ENCODE data around the gene CACNB1. TPM values are rescaled to one million over a fixed set of nuclear protein-coding genes. Genes with fewer than 3 reads are reported as not detected.

Gene CACNB1
- polyA plus RNA-seq, 1 of the 3 experiments (the other 2 are of a cell fraction): 7.4 TPM

DNA sequence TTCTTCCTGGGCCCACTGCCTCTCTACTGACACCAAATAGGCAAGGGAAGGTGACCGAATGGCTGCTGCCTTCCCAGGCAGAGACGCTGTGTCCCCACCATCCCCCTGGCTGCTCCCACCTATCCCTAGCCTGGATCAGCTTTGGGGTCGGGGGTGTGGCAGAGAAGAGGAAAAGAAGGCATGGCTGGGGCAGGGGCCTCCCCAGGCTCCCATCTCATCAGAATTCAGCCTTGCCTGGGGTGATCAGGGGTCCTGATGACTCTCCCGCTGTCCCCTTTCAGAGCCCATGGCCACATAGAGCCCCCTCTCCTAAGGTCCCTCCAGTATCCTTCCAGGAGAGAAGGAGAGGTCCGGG lies 46.7 kb downstream of the CACNB1 start:
- no peaks in the 10 kb centered on the region for H3K9me3 ChIP-seq
- no peaks in the 10 kb centered on the region for H3K79me2 ChIP-seq (ENCODE audit: insufficient read depth)
- no peak overlapping the region for H3K27ac ChIP-seq (ENCODE audit: low read depth in 2 of 2, low read length in 1 of 2)
- 65% methylated on average over 5 of the region's 5 CpGs for WGBS (ENCODE audit: low lambda C conversion rate)
- no peak for DNase-seq
- H3K4me2 ChIP-seq: no peak overlapping the region
- H3K4me3 ChIP-seq (ENCODE audit: low read depth in 2 of 2, low read length in 1 of 2): peak overlapping the region in 1 of 2 experiments; percentile 50; a peak in 1 of 4 replicates
- CTCF ChIA-PET: interaction anchor here (0.9 to 5.7 kb wide), 4 partner anchors 21 to 168 kb away, joined by 4 to 174 read pairs (median 4); no protein-coding TSS in a partner anchor
- peaks cover 13% of the 10 kb centered on the region; the same call in 1 of the 2 replicates for H3K27me3 ChIP-seq (ENCODE audit: insufficient read depth)
- no peaks in the 10 kb centered on the region for H4K20me1 ChIP-seq (ENCODE audit: insufficient read depth)
- POLR2A ChIA-PET: no interaction called here
- H3K36me3 ChIP-seq (replicated peaks in 1 of 2; ENCODE audit: control insufficient read depth in 1 of 2, insufficient read depth in 2 of 2, low read length in 1 of 2): no peaks in the 10 kb centered on the region
- peaks cover 0 to 18% of the 10 kb centered on the region in 2 experiments; a peak in 1 of 4 replicates for H3K4me1 ChIP-seq (ENCODE audit: control insufficient read depth in 1 of 2, insufficient read depth in 2 of 2, low read depth in 1 of 2, low read length in 1 of 2)
- no peak overlapping the region for H3K9ac ChIP-seq
- H3K9me2 ChIP-seq: no peaks in the 10 kb centered on the region
- H2AFZ ChIP-seq (ENCODE audit: low read depth): no peak overlapping the region
- H3F3A ChIP-seq (replicated peaks; ENCODE audit: insufficient read depth): peaks cover 12% of the 10 kb centered on the region
- no peak for TF ChIP-seq MXI1 (IDR thresholded peaks at IDR 0.05; ENCODE audit: low read depth, low read length)
- no peak for TF ChIP-seq NRF1 (IDR thresholded peaks at IDR 0.05; ENCODE audit: low read depth, low read length)
- no peak for TF ChIP-seq TEAD4 (IDR thresholded peaks at IDR 0.05; ENCODE audit: borderline replicate concordance, insufficient read depth)
- no peak for TF ChIP-seq RFX5 (IDR thresholded peaks at IDR 0.05; ENCODE audit: low read length)
- TF ChIP-seq SMC3 (IDR thresholded peaks at IDR 0.05; ENCODE audit: low read depth, low read length): no peak
- TF ChIP-seq RAD21 (IDR thresholded peaks at IDR 0.05; ENCODE audit: low read length): no peak
- TF ChIP-seq GABPA (IDR thresholded peaks at IDR 0.05; ENCODE audit: low read depth): no peak
- TF ChIP-seq JUND (IDR thresholded peaks at IDR 0.05): no peak

DNA sequence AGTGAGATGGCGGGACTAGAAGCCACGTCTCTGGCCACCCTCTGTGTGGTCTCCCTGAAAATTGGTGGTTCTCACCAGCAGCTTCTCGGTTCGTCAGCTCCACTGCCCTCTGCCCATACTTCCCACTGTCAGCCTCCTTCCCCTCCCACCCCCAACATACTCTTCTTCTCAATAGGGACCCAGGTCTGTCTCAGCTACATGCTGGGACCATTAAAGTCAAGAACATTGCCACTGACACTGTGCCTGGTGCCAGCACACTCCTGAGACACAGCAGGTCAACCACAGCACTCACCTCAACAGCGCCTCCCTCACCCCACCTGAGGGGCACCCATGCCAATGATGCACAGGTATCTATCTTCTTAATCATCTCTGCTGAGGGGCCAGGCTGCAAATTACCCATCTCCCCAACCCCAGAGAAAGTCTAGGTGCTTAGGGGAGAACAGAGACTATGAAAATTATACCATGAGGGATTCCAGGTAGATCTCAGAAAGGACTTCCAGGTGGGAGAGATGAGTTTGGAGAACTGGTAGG lies 47.3 kb downstream of the CACNB1 start:
- ChIA-PET CTCF (interaction anchor here (0.9 to 5.7 kb wide), 3 partner anchors 25 to 167 kb away, joined by 4 to 174 read pairs (median 4); no protein-coding TSS in a partner anchor), POLR2A (no interaction called here)
- TF ChIP-seq ELF1 (IDR thresholded peaks at IDR 0.05): no peak
- TF ChIP-seq RXRA (IDR thresholded peaks at IDR 0.05; ENCODE audit: borderline replicate concordance, low read depth): no peak
- no peak for TF ChIP-seq TEAD4 (IDR thresholded peaks at IDR 0.05; ENCODE audit: borderline replicate concordance, insufficient read depth)
- TF ChIP-seq, protein P1, sequence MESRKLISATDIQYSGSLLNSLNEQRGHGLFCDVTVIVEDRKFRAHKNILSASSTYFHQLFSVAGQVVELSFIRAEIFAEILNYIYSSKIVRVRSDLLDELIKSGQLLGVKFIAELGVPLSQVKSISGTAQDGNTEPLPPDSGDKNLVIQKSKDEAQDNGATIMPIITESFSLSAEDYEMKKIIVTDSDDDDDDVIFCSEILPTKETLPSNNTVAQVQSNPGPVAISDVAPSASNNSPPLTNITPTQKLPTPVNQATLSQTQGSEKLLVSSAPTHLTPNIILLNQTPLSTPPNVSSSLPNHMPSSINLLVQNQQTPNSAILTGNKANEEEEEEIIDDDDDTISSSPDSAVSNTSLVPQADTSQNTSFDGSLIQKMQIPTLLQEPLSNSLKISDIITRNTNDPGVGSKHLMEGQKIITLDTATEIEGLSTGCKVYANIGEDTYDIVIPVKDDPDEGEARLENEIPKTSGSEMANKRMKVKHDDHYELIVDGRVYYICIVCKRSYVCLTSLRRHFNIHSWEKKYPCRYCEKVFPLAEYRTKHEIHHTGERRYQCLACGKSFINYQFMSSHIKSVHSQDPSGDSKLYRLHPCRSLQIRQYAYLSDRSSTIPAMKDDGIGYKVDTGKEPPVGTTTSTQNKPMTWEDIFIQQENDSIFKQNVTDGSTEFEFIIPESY (IDR thresholded peaks at IDR 0.05; ENCODE audit: borderline replicate concordance, low read depth): no peak
- no peak for TF ChIP-seq MXI1 (IDR thresholded peaks at IDR 0.05; ENCODE audit: low read depth, low read length)
- TF ChIP-seq JUND (IDR thresholded peaks at IDR 0.05): no peak
- no peak for TF ChIP-seq SMC3 (IDR thresholded peaks at IDR 0.05; ENCODE audit: low read depth, low read length)
- TF ChIP-seq EZH2phosphoT487 (IDR thresholded peaks at IDR 0.05; ENCODE audit: borderline replicate concordance, low read depth): no peak
- no peak for TF ChIP-seq TAF1 (IDR thresholded peaks at IDR 0.05; ENCODE audit: borderline replicate concordance, low read depth, low read length)
- no peak for TF ChIP-seq POLR2AphosphoS5 (IDR thresholded peaks at IDR 0.05; ENCODE audit: low read depth, low read length)
- TF ChIP-seq, protein P2, sequence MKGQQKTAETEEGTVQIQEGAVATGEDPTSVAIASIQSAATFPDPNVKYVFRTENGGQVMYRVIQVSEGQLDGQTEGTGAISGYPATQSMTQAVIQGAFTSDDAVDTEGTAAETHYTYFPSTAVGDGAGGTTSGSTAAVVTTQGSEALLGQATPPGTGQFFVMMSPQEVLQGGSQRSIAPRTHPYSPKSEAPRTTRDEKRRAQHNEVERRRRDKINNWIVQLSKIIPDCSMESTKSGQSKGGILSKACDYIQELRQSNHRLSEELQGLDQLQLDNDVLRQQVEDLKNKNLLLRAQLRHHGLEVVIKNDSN (IDR thresholded peaks at IDR 0.05; ENCODE audit: borderline replicate concordance, low read depth): no peak
- no peak for TF ChIP-seq GABPA (IDR thresholded peaks at IDR 0.05; ENCODE audit: low read depth)
- TF ChIP-seq NRF1 (IDR thresholded peaks at IDR 0.05; ENCODE audit: low read depth, low read length): no peak
- TF ChIP-seq NFIC (IDR thresholded peaks at IDR 0.05; ENCODE audit: borderline replicate concordance): no peak
- TF ChIP-seq PBX3 (IDR thresholded peaks at IDR 0.05): no peak
- 68% methylated on average over 5 of the region's 5 CpGs for WGBS (ENCODE audit: low lambda C conversion rate)
- Histone ChIP-seq H3K79me2 (ENCODE audit: insufficient read depth) (no peaks in the 10 kb centered on the region), H3K4me2 (no peak overlapping the region), H3K4me3 (ENCODE audit: low read depth in 2 of 2, low read length in 1 of 2) (no peak overlapping the region), H3K9me3 (no peaks in the 10 kb centered on the region), H3K27ac (ENCODE audit: low read depth in 2 of 2, low read length in 1 of 2) (no peak overlapping the region), H2AFZ (ENCODE audit: low read depth) (no peak overlapping the region), H3K9me2 (no peaks in the 10 kb centered on the region), H3K36me3 (replicated peaks in 1 of 2; ENCODE audit: control insufficient read depth in 1 of 2, insufficient read depth in 2 of 2, low read length in 1 of 2) (no peaks in the 10 kb centered on the region), H3K9ac (no peak overlapping the region), H4K20me1 (ENCODE audit: insufficient read depth) (no peaks in the 10 kb centered on the region), H3K4me1 (ENCODE audit: control insufficient read depth in 1 of 2, insufficient read depth in 2 of 2, low read depth in 1 of 2, low read length in 1 of 2) (peaks cover 0 to 18% of the 10 kb centered on the region in 2 experiments; a peak in 1 of 4 replicates), H3K27me3 (ENCODE audit: insufficient read depth) (peaks cover 13% of the 10 kb centered on the region; the same call in 1 of the 2 replicates), H3F3A (replicated peaks; ENCODE audit: insufficient read depth) (peaks cover 12% of the 10 kb centered on the region)
- DNase-seq: no peak
